GM21723 (cell line): ENCODE data around the gene CLEC16A.
"Not testable (repeated sequence)": the region's sequence is repeated elsewhere in the genome, so short reads cannot be mapped to it uniquely, and the experiment has no call there.

Source experiments
- ATAC-seq: cut with Tn5 transposase; IDR thresholded peaks from one replicate; pipeline ENCODE4 v1.9.1; 2021; ENCODE audit warnings: mild to moderate bottlenecking, moderate library complexity; ENCODE audit not compliant: unreplicated experiment

CLEC16A gene

DNA sequence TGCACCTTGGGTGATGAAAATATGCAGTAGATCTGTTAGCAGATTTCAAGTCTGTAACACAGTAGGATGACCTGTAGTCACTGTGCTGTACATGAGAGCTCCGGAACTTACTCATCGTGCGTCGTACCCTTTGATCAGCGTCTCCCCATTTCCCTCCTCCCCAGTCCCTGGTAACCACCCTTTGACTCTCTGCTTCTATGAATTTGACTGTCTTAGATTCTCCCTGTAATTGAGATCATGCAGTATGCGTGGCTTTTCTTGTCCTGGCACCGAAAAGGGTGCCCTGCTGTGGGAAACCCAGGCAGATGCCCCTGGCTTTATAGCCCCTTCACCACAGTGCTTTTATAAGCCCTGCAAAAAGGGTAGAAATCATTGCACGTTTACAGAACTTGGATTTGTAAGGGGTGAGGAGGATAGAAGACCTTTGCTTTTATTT, 20.5 kb downstream of the CLEC16A start:
- no peak for ATAC-seq

GRCh38 chr16:10965440-10966061, 21.2 kb downstream of the CLEC16A start:
- ATAC-seq, result peak; percentile 72

- no peak for ATAC-seq
Measured at GRCh38 chr16:10966129-10966528, 21.8 kb downstream of the CLEC16A start.

DNA sequence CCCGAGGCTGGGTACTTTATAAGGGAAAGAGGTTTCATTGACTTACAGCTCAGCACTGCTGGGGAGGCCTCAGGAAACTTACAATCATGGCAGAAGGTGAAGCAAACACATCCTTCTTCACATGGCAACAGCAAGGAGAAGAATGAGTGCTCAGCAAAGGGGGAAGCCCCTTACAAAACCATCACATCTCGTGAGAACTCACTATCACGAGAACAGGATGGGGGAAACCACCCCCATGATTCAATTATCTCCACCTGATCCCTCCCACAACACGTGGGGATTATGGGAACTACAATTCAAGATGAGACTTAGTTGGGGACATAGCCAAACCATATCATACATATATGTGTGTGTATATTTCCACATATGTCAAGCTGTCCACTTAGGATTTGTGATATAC, 22.2 kb downstream of the CLEC16A start:
- not testable (repeated sequence) for ATAC-seq

DNA sequence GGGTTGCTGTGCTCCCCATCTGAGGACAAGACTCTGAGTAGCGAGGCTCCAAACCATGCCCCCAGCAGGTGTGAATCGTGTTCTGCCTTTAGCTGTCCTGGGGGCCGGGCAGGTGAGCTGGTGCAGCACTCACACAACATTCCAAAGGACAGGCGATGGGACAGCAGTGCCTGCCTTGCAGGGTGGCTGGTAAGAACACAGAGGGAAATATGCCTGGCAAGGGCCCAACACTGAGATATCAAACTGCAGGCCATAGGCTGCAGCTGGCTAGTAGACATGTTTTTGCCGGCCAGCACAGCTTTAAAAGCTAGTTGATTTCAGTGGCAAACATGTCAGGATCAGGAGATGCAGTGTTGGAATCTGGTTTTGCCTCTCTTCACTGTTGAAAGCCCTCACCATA, 23.6 kb downstream of the CLEC16A start:
- ATAC-seq, result no peak

DNA sequence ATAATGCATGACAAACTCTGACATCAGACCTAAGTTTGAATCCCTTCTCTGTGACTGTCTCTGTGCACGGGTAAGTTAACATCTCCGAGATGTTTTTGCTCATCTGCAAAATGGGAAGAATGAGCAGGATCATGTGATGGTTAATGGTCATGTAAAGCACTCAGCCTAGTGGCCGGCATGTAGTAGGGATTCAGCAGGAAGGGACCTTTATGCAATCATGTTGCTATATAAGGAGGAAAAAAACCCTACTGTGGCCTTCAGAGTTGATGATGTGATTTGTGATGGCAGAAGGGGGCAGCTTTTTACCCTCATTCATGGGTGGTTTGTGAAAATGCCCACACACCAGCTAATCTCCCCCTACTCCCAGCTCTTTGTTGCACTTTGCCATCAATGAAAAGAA, 24.1 kb downstream of the CLEC16A start:
- no peak for ATAC-seq

GRCh38 chr16:10969615-10970014, 25.3 kb downstream of the CLEC16A start:
- no peak for ATAC-seq

DNA sequence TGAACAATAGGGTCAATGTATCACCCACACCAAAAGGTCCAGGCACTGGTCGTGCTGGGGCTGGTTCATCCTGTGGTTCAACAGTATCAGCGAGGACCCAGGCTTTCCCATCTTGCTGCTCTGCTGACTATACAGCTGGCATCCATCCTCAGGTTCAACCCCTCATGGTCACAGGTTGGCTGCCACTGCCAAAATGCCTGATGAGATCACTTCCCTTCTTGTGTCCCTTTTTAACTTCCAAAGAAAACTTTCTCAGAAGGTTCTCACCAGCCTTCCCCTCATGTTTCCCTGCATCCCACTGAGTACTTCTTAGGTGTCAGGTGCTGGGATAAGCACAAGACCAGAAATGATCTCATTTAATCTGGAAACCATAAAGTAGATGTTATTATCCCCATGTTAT, 25.7 kb downstream of the CLEC16A start:
- ATAC-seq, result no peak

DNA sequence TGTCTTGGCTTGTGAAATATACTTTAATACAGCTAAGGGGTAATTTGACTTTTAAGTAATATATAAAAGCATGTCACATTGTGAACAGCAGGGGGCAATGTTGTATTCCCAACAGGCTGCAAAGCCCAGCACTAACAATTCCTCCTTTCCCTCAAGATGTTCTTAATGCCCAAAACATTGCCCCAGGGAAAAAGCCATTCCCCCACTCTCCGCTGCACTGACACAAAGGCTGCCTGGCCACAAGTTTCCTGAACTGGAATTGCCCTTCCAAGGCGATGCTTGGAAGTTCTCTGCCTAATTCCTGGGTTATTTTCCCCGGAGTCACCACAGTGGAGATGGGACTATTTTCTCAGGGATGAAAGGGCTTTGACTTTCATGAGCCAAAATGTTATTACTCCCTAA, 27.2 kb downstream of the CLEC16A start:
- ATAC-seq, result no peak

DNA sequence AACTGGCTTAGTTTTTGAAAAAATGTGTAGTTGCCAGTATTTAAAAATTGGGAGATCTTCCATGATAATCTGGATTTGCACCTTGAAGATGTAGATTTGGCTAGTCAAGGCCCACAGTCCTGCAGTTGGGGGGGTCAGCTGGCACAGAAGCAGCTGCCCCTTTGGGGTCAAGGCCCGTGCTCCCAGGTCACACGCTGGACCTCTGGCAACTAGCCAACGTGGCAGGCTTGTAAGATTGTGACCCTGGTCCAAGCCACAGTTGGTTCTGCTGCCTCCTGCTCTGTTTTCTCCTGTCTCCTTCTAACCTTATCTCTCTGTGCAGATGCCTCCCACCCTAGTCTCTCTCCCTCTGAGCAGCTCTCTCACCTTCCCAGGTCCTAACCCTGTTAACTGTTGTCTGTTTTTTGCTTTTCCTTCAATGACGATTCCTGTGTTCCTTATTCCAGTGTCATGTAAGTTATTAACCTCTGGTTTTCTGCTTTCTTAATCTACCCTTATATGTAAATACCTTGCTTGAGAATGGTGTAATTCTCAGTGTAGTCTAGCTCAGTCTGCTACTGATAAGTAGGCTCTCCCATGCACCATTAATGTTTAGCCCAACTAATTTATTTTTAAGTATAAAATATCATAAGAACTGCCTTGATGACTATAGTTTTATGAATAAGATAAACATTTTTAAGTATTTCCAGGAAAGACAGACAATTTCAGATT, 27.9 kb downstream of the CLEC16A start:
- no peak for ATAC-seq

GRCh38 chr16:10972819-10973464, 28.6 kb downstream of the CLEC16A start:
- ATAC-seq, result no peak

GRCh38 chr16:10976634-10977033, 32.3 kb downstream of the CLEC16A start:
- no peak for ATAC-seq

DNA sequence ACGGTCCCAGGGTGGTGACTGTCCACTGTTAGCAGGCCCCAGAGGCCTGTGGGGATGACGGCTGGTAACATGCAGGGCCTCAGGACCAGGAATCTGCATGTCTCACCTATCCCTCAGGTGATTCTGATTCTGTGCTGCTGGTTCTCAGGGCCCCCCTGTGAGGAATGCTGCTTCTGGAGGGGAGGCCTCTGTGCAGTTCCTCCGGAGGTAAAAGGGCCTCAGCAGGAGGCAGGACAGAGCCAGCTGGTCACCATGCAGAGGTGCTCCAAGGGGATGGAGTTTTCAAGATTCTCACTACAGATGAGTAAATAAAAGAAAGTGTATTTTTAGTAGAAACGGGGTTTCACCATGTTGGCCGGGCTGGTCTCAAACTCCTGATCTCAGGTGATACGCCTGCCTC, 33.8 kb downstream of the CLEC16A start:
- ATAC-seq, result no peak

DNA sequence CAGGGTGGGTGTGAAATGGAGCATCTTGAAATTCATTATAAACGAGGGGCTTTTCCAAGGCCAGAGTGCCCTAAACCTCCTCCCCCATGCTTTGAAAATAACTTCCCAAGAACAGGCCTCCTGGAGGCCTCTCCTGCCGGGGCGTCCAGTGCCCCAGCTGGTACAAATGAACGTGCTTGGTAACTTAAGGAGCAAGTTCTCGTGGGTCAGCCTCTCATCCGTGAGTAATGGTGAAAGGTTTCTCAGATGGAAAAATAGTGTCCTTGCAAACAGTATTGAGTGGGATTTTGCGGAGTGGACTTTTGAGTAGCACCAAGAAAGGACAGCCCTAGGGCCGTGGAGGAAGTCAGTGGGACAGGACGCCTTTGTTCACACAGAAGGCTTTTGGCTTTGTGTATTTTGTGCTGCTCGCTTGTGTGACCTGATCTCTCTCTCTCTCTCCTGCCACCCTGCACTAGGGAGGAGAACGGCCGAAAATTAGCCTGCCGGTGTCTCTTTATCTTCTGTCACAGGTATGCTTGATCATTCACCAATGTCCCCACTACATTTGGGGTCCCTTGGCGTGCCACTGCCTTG, 34.6 kb downstream of the CLEC16A start:
- ATAC-seq, result no peak

GRCh38 chr16:10979717-10980601, 35.6 kb downstream of the CLEC16A start:
- ATAC-seq, result no peak

- no peak for ATAC-seq
Measured at GRCh38 chr16:10980813-10981212, 36.4 kb downstream of the CLEC16A start.

GRCh38 chr16:10981697-10982216, 37.4 kb downstream of the CLEC16A start:
- ATAC-seq, result peak; percentile 70

DNA sequence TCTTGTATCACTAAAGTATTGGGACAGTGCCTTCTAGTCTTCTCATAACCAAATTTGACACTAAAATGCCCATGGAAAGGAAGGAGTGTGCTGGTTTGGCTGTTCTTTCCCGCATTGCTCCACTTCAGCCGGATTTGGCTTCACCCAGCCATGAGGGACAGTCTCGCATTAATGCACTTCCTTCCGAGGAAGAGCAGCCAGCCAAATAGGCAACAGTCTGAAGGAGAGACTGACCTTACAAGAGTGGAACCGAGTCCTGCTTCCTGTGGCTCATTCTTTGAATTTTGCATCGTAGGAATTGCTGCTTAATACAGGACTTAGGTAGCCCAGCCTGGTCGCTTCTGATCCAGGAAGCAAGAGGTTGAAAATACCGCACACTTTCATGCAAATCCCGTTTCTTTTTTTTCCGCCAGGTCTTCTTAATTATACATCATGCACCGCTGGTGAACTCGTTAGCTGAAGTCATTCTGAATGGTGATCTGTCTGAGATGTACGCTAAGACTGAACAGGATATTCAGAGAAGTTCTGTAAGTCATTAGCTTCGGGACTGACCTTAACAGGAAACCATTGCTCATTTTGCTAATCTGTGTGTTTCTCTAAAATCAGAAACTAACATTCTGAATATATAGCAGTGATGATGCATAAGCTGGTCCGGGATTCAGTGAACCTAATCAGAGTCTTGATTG, 38.2 kb downstream of the CLEC16A start:
- ATAC-seq, result no peak

- ATAC-seq, result no peak
Measured at GRCh38 chr16:10983159-10983558, 38.8 kb downstream of the CLEC16A start.

- no peak for ATAC-seq
Measured at GRCh38 chr16:10984509-10984908, 40.1 kb downstream of the CLEC16A start.
